ENCODE measurements around the gene WDR41. TPM values are rescaled to one million over a fixed set of nuclear protein-coding genes. Genes with fewer than 3 reads are reported as not detected.

Gene WDR41
- total RNA-seq, 1 donor from 2014 or later = 66.9 TPM

DNA sequence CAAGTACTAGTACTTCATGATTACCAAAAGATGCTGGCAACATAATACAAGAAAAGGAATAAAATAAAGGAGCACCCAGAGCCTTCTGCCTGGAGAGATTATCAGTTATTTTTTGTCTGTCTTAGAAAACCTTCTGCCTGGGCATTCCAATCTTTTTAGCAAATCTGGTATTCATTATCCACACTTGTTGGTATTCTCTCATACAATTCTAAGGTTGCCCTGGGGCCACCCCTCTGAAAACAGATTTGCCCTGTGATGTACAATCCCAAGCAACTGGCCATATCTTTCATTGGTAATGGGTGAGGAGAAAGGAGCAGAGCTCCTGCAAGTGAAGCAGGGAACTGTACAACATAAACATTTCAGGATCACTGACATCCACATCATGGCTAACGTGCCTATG lies 47.8 kb downstream of the WDR41 start:
- no peak for DNase-seq

DNA sequence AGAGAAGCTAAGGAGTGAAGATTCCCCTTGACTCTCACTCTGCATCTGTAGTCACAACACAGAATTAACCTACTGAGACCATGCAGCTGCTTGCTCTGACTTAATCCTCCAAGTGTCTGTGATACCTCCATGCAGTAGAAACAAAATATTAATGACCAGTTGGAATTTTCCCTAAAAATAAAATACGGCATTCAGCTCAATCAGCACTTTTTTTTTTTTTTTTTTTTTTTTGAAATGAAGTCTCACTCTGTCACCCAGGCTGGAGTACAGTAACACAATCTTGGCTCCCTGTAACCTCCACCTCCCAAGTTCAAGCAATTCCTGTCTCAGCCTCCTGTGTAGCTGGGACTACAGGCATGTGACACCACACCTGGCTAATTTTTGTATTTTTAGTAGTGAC lies 48.4 kb downstream of the WDR41 start:
- DNase-seq = no peak

DNA sequence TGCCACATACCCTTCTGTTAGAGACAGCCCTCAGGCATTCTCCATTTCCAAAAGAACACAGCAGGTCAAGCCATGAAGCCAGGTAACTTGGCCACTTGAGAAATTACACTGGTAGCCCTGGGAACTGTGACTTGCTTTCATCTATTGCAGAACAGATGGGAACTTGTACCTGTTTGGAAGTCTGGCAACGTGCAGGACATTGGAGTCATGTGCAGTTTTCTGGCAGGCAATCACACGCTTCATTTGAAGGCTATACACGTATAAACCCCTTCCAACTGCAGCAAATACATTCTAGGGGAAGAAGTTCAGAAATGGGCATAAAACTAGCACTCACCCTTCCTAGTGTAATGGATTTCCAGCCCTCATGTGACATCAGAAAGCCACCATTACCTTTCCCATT lies 54.0 kb downstream of the WDR41 start:
- no peak for DNase-seq

DNA sequence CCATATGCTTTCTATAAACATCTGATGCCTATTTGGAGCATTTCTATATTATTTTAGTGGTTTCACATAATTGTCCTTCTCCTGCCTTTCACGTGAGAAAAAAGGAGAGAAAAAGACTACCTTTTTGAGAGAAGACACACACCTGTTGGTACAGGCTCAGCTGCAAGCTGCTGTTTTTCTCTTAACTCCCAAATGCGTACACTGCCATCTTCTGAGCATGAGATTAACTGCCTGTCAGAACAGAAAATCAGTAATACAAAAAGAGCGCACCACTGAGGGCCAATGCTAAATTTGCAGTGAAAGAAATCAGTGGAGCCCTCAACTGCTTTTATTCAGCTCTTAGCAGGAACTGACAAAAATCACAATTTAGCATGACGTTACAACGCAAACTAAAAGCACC lies 54.9 kb downstream of the WDR41 start:
- no peak for DNase-seq

DNA sequence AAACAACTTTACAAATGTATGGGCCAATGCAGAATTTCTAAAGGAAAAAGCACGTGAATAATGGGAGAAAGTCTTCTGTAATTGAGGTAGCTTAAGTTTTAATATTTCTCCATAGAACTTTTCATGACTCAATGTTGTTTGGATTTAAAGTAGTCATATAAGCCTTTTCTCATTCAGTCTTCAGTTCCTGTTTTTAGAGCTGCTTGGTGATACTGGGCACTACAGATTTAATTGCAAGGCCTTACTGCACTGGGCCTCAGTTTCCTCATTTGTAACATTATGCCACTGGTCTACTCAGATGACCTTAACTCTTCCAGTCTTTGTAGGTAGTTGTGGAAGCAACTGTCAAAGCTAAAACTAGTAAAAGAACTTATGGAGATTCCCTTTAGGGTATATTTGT lies 60.4 kb downstream of the WDR41 start:
- no peak for DNase-seq

DNA sequence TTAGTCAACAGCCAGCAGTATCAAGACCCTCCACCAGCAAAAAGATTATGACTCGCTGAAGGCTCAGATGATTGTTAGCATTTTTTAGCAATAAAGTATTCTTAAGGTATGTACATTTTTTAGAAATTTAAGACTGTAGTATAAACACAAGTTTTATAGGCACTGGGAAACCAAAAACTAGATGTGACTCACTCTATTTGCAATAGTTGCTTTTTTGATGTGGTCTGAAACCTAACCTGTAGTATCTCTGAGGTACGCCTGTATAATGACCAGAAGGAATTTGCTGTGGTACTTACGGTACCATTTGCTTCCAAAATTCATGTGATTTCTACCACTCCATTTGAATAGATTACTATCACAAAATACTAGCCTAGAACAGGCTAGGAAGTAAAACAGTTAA lies 60.8 kb downstream of the WDR41 start:
- DNase-seq = no peak

DNA sequence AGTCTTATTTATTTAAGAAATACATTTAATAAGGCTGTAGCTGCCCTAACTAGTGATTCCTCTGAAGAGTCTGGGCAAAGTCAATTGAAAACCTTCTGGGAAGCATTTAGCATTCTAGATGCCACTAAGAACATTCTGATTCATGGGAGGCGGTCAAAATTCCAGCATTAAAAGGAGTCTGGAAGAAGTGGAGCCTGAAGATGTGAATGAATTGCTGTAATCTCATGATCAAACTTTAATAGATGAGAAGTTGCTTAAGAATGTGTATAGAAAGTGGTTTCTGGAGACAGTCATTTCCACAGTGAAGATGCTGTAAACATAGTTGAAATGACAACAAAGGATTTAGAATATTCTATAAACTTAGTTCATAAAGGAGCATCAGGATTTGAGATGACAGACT lies 61.4 kb downstream of the WDR41 start:
- DNase-seq = no peak

DNA sequence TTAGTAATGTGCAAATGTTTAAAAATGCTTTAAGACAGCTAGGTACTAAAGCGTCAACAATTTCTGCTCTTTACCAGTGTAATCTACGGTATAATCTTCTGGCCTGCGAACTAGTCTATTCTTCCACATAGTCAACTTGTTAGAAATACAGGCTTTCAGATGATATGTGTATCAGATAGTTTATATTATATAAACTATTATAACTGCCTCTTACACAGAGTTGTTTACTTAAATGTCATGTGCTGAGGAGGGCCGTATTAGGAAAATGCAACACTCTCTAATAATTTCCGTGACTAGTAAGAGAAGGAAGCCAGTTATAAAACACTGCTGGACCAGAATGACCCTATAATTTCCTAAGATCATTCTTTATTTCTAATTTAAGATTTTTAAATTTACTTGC lies 63.6 kb downstream of the WDR41 start:
- no peak for DNase-seq

DNA sequence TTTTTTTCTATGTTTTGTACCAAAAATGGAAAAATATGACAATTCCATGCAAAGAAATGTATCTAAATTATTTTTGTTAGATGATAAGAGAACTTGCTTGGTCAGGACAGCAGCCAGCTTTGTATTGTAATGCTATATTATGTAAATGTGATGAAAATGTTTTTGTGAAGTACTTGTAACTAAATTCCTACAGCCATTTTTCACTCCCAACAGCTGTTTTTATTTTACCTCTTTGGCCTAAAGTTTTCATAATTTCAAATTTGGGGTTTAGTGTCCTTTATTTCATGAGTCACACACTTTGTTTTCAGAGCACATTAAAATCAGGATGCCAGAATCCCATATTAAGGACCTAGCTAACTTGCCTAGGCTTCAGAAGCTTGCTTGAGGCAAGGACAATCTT lies 64.1 kb downstream of the WDR41 start:
- DNase-seq = no peak

DNA sequence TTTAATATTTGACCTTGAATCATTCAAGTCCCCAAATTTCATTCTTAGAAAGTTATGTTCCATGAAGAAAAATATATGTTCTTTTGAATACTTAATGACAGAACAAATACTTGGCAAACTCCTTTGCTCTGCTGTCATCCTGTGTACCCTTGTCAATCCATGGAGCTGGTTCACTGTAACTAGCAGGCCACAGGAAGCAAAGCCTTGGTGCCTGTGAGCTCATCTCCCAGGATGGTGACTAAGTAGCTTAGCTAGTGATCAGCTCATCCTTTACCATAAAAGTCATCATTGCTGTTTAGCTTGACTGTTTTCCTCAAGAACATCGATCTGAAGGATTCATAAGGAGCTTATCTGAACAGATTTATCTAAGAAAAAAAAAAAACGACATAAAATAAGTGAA lies 65.4 kb downstream of the WDR41 start:
- DNase-seq = peak; percentile 9

DNA sequence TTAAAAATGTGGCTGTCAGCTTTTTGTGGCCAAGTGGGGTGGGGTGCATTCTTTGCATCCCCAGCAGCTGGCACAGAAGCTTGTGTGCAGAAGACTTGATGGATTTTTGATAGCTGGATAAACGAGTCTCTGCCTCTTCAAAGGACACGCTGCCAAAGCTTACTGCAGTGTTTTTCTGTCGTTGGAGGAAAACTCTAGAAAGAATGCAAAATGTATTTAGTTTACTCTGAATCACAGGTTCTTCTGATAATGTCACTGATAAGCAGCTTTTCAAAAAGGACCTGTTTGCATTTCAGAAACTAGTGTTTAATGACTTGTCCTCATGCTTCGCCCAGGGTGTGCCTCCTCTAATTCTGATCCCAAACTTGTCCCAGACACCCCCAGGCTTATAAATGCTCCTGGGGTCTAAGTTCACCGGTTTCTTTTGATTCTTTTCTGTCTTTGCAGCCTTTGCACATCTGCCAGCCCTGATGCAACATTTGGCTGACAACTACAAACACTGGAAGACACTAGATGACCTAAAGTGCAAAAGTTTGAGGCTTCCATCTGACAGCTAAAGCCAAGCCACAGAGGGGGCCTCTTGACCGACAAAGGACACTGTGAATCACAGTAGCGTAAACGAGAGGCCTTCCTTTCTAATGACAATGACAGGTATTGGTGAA lies 66.0 kb downstream of the WDR41 start:
- DNase-seq = no peak

DNA sequence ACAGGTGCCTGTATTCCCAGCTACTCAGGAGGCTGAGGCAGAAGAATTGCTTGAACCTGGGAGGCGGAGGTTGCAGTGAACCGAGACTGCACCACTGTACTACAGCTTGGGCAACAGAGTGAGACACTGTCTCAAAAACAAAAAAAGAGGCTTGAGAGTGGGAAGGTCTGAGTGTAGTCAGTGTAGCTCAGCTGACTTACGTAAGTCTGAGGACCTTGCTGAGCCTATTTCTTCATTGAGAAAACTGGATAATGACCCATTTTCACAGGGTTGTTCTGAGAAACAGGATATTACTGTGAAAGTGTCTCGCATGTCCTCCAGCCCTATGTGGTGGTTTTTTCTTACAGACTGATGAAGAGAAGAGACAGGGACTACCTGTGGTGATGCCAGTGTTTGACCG lies 66.7 kb downstream of the WDR41 start:
- no peak for DNase-seq

DNA sequence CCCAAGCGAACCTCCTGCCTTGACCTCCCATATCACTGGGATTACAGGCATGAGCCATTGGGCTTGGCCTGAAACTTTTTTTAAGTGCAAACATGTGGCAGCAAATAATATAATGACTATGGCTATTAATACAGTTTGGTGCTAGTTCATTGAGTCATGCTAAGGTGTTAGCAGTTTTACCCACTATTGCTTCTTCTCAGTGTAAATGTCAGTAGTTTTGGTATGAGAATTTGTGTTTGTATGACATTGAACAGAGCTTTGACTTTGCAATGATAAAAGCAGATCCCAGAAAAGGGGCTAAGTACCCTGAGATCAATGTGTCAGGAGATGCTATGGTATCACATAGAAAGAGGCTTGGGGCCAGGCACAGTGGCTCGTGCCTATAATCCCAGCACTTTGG lies 67.2 kb downstream of the WDR41 start:
- DNase-seq = no peak

DNA sequence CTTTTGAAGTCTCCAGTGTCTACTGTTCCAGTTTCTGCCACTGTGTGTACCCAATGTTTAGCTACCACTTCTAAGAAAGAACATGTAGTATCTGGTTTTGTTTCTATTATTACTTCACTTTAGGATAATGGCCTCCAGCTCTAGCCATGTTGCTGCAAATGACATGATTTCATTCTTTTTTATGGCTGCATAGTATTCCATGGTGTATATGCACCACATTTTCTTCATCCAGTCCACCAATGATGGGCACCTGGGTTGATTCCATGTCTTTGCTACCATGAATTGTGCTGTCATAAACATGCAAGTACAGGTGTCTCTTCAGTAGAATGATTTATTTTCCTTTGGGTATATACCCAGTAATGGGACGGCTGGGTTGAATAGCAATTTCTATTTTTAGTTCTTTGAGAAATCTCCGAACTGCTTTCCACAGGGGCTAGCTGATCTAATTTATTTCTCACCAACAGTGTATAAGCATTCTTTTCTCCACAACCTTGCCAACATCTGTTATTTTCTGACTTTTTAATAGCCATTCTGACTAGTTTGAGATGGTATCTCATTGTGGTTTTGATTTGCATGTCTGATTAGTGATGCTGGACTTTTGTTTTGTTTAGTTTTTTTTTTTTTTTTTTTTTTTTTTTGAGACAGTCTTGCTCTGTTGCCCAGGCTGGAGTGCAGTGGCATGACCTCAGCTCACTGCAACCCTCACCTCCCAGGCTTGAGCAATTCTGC lies 68.9 kb downstream of the WDR41 start:
- no peak for DNase-seq

DNA sequence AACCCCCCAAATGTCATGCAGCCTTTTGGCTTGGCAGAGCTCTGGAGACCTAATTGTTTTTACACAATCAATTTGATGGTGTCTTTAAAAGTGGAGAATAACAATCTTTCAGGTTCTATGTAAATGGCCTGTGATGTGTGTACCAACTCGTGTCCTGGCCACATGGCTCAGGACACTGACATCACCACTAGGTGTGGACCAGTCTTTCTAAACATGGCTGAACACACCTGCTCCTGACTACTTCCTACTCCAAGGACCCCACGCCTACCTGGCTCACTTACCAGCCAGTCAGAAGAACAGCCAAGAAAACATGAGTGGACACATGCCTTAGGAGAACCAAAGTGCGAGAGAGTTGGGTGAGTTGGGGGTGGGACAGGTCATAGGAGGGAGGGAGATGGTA lies 71.2 kb downstream of the WDR41 start:
- no peak for DNase-seq

DNA sequence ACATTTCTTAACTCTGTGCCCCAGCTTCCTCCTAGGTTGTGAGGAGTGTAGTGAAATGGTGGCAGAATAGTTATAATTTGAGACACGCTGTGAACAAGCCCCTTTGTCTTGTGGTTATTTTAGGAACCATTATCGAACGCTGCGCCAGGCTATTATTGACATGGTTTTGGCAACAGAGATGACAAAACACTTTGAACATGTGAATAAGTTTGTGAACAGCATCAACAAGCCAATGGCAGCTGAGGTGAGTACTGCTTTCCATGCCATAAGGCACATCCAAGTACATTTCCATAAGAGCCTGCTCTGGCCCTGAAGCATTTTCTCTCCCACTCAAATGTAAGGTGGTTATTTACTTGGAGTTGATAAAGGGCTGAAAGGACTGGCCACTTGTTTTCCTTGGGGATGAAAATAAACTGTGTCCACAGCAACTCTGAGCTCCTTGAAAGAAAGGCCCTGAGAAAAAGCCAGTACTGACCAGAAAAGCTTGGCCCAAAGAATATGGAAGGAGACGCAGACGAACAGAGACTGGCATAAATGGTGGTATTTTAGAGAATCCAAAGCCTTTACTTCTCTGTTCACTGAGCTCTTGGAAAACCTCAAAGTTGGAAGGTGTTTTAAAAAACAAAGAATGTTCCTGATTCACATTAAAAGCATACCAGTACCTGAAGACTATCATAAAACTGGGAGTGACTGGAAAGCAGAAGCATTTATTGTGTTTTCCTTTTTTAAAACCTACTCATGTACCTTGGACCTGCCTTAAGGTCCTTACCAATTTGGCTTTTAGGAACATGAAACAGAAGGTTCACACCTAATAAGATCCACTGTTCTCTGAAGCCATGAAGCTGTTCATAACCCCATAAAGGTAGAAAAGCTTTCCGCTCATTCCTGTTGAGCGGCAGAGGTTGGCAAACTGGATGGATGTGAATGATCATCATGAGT lies 72.2 kb downstream of the WDR41 start:
- DNase-seq = no peak

DNA sequence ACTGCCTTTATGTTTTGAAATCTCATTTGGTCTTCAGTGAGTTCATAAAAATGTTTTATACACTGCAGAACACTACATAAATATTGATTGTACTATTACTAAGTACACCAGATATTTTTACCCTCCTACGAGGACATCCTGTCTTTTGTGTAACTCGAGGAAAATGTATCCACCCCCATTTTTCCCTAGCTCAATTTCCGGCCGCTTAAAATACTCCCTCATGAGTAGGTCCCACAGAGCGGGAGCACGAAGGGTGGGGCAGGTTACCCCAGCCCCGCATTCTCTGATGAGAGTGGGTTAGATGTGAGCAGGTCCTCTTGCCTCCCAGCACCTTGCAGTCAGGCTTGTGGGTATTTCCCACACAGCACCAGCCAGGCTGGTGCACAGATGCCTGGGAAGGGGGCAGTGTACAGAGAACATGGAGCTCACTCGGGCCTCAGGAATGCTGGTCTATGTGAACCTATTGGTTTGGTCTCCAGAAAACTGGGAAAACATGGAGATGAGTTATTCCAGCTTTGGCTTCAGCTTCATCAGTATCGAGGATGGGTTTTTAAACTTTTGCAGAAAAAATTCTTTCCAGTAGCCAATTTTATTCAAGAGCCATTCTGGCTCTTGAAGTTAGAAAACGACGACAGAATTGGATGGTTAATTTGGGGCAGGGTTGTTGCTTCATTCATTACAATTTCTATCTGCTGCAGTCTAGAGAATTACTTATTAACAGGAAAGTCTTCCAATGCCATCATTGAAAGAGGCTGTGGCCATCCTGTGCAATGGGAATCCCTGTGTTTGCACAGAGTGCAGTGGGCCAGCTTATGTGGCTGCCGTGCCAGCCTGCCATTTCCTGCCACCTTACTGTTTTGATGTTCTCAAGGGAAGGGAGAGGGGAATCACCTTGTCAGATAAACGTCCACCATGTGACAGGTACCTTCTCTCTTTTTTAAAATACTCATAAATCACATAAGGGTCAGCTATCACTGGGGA lies 73.2 kb downstream of the WDR41 start:
- DNase-seq = peak; percentile 40

DNA sequence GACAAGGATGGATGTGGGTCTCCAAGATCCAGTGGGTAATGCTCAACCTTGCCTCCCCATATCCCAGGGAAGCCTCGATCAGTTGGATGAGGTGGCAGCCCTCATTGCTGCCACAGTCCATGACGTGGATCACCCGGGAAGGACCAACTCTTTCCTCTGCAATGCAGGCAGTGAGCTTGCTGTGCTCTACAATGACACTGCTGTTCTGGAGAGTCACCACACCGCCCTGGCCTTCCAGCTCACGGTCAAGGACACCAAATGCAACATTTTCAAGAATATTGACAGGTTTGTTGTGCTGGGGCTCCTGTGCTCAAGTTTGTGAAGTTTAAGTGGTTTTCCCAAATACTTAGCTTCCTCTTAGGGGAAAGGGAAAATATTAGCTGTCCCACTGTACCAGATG lies 74.0 kb downstream of the WDR41 start:
- peak; percentile 5 for DNase-seq

DNA sequence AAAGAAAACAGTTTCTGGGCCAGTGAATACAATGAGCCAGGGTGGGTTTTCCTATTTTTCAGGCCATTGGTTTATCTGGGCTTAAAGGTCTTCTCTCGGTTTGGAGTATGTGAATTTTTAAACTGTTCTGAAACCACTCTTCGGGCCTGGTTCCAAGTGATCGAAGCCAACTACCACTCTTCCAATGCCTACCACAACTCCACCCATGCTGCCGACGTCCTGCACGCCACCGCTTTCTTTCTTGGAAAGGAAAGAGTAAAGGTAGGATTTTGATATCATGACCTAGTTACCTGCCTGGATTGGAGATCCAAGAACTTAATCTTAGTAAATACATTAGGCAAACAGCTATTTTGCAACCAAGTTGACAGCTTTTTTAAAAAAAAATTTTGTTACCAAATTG lies 79.1 kb downstream of the WDR41 start:
- no peak for DNase-seq

DNA sequence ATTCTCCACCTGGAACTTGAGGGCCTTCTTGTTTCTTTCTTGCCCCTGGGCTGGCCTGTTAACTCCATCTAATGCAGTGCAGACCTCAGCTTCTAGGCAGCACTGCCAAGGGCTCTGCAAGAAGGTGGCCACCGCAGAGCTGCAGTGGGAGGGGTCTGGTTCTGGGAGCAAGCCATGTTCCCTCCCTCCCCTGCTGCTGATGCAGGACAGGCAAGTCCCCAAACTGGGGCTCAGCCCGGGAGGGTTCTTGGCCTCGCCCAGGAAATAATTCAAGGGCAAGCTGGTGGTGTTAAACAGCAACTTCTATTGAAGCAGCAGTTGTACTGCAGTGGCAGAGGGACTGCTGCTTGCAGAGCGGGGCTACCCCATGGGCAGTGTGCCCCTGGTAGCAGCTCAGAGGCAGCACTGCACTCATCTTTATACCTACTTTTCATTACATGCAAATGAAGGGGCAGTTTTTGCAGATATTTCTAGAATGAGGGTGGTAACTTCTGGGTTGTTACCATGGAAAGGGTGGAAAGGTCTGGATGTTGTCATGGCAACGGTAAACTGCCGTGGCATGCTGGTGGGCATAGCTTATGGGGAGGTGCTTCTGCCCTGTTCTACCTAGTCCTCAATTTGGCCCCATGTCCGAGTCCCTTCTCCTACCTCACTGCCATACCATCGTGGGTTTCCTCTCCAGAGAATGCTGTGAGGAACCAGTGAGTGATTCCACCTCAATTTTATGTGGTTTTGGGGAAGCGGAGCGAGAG lies 82.1 kb downstream of the WDR41 start:
- no peak for DNase-seq

DNA sequence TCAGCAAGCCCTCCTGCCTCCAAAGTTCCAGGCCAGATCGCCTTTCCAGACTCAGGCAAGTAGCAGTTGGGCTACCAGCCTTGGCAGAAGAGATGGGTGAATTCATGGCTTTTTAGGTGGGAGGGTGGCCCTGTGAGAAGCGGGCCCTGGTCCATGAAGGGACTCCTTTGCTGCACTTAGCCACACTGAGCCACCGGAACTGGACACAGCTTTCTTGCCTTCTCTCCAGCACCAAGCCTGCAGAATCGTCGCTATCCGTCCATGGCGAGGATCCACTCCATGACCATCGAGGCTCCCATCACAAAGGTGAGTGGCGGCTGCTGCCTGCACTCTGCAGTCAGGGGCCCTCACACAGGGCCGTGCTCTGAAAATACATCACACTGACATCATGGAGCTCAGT lies 85.0 kb downstream of the WDR41 start:
- DNase-seq = no peak

DNA sequence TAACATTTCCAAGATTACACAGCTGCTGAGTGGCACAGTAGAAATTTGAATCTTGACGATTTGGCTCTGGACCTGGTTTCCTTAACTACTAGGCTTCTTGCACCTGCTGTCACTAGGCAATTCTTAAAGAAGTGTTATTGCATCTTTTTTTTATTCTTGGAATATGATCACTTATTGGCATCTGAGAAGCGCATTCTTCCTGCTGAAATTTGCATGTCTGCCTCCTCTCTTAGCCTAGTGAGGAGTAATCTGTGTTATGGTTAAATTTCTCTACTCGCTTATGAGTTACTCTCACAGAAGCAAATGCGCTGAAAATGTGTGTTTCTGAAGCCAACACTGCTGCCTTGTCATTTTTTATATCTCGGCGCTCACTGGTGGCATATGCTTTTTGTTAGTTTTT lies 89.3 kb downstream of the WDR41 start:
- DNase-seq = no peak
